Measurements from ENCODE around the gene TIPRL. TPM values are rescaled to one million over a fixed set of nuclear protein-coding genes. Genes with fewer than 3 reads are reported as not detected.

Gene TIPRL
- polyA plus RNA-seq, 2 of the 4 experiments (the other 2 are of a cell fraction), result 31.6 to 70.7 TPM

- 48% methylated on average over 2 of the region's 2 CpGs for WGBS (ENCODE audit: missing lambda C conversion rate)
- no peak for FAIRE-seq
- H3K9me3 ChIP-seq, result no peaks in the 10 kb centered on the region
- no peak overlapping the region for H3K4me2 ChIP-seq
- no peaks in the 10 kb centered on the region for H3K4me1 ChIP-seq
- TF ChIP-seq NPAS2 (CRISPR knock-in tag; IDR thresholded peaks at IDR 0.05; ENCODE audit: borderline replicate concordance) (no peak), JUNB (IDR thresholded peaks at IDR 0.05) (no peak), KDM1A (IDR thresholded peaks at IDR 0.05; ENCODE audit: low read depth) (no peak), REST (IDR thresholded peaks at IDR 0.05) (no peak), SREBF2 (IDR thresholded peaks at IDR 0.05) (no peak), JUN (IDR thresholded peaks at IDR 0.05) (no peak), GATA3 (IDR thresholded peaks at IDR 0.05; ENCODE audit: borderline replicate concordance) (no peak), ELK1 (IDR thresholded peaks at IDR 0.05; ENCODE audit: low read depth, low read length) (no peak), USF2 (IDR thresholded peaks at IDR 0.05) (no peak), KDM5A (IDR thresholded peaks at IDR 0.05) (no peak), POLR2A (IDR thresholded peaks at IDR 0.05; ENCODE audit: low read length) (no peak), ZFP36 (IDR thresholded peaks at IDR 0.05; ENCODE audit: borderline replicate concordance, partially characterized antibody) (no peak)
- no peak for ATAC-seq
- ChIA-PET POLR2A (no interaction called here), CTCF (interaction anchor here (0.7 to 1.2 kb wide), 4 partner anchors 8 to 86 kb away, joined by 3 to 4 read pairs (median 3); no protein-coding TSS in a partner anchor)
- no peak overlapping the region for H3K27ac ChIP-seq
- H3K4me3 ChIP-seq, result no peak overlapping the region
- no peak for DNase-seq (ENCODE audit: low read depth in 1 of 2, low spot score in 1 of 2)
Measured at GRCh38 chr1:168167806-168168205, 11.0 kb upstream of the TIPRL start.

- H3K4me3 ChIP-seq, result no peak overlapping the region
- POLR2A ChIA-PET, result no interaction called here
- TF ChIP-seq FOSB (CRISPR knock-in tag; IDR thresholded peaks at IDR 0.05), result no peak
- no peak for TF ChIP-seq ZNF302 (CRISPR knock-in tag; IDR thresholded peaks at IDR 0.05)
- TF ChIP-seq JUNB (IDR thresholded peaks at IDR 0.05), result no peak
- TF ChIP-seq CBX8 (IDR thresholded peaks at IDR 0.05), result no peak
- no peak for TF ChIP-seq RAD21 (conservative IDR thresholded peaks at IDR 0.05 in 1 of 2, IDR thresholded peaks at IDR 0.05 in 1 of 2)
- no peak for TF ChIP-seq CHD4 (IDR thresholded peaks at IDR 0.05; ENCODE audit: borderline replicate concordance)
- no peak for TF ChIP-seq ZSCAN20 (CRISPR knock-in tag; IDR thresholded peaks at IDR 0.05)
- TF ChIP-seq POLR2A (IDR thresholded peaks at IDR 0.05; ENCODE audit: low read length), result no peak
- TF ChIP-seq EHMT2 (IDR thresholded peaks at IDR 0.05; ENCODE audit: low read depth), result no peak
- no peak for TF ChIP-seq REST (IDR thresholded peaks at IDR 0.05)
- no peak for TF ChIP-seq MYC (IDR thresholded peaks at IDR 0.05; ENCODE audit: borderline replicate concordance, low read length)
- TF ChIP-seq CEBPB (IDR thresholded peaks at IDR 0.05), result no peak
- TF ChIP-seq KDM5A (IDR thresholded peaks at IDR 0.05), result no peak
- no peak for TF ChIP-seq NPAS2 (CRISPR knock-in tag; IDR thresholded peaks at IDR 0.05; ENCODE audit: borderline replicate concordance)
- no peaks in the 10 kb centered on the region for H3K4me1 ChIP-seq
- 93% methylated on average over 7 of the region's 7 CpGs for WGBS (ENCODE audit: missing lambda C conversion rate)
- H3K4me2 ChIP-seq, result no peak overlapping the region
- no peaks in the 10 kb centered on the region for H3K9me3 ChIP-seq
- FAIRE-seq (no peak), ATAC-seq (peak in 1 of 2 experiments; percentile 40; a peak in 2 of 6 replicates), DNase-seq (ENCODE audit: low read depth in 1 of 2, low spot score in 1 of 2) (no peak)
- no peak overlapping the region for H3K27ac ChIP-seq
- CTCF ChIA-PET, result interaction anchor here (0.7 to 1.7 kb wide), 4 partner anchors 10 to 25 kb away, joined by 3 to 4 read pairs (median 4); no protein-coding TSS in a partner anchor
Measured at GRCh38 chr1:168170564-168171508, 7.9 kb upstream of the TIPRL start.

All from A549 (cell line).